ENCODE measurements around the gene NR3C2. TPM values are rescaled to one million over a fixed set of nuclear protein-coding genes. Genes with fewer than 3 reads are reported as not detected.

Gene NR3C2
- total RNA-seq, 1 experiment from 2014 or later = 0.26 TPM

DNA sequence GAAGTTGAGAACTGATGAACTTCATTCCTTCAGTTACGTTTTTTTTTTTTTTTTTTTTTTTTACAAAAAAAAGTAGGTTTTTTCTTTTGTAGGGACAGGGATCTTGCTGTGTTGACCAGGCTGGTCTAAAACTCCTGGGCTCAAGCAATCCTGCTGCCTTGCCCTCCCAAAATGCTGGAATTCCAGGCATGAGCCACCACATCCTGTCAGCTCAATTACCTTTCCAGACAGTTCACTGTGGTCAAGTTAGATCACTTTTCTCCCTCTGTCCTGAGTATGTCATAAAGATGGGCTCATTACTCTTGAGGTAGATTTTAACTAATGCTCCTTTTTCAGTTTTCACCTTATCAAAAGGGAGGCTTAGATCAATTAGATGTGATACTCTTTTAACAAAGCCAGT, 10.8 kb upstream of the NR3C2 start:
- ChIA-PET CTCF (no interaction called here), POLR2A (no interaction called here)
- no peak for DNase-seq (ENCODE audit: low read depth, low spot score)
- no TSS peak for BruUV-seq (replicated peaks)
- in situ Hi-C loops (cut with HindIII; ENCODE audit: low pct_unique_long_range_greater_than_20kb, low sequenced_read_pairs) = no loop called here
- Histone ChIP-seq H3K27ac (ENCODE audit: low read length) (no peak overlapping the region), H3K9me3 (ENCODE audit: control insufficient read depth, insufficient read depth, low read depth, low read length) (no peaks in the 10 kb centered on the region), H3K4me1 (ENCODE audit: control insufficient read depth, insufficient read depth, low read length) (no peaks in the 10 kb centered on the region), H3K36me3 (ENCODE audit: control insufficient read depth, insufficient read depth, low read length) (no peaks in the 10 kb centered on the region), H3K4me3 (ENCODE audit: low read depth in 2 of 2, low read length in 2 of 2) (no peak overlapping the region), H3K27me3 (ENCODE audit: control insufficient read depth, insufficient read depth, low read length) (no peaks in the 10 kb centered on the region; the same call in 1 of the 2 replicates)
- intact Hi-C loops (cut with micrococcal nuclease; ENCODE audit: unreplicated experiment) = no loop called here
- no peak for ATAC-seq
- TF ChIP-seq POLR2AphosphoS5 (IDR thresholded peaks at IDR 0.05; ENCODE audit: low read depth, low read length) (no peak), TCF7L2 (IDR thresholded peaks at IDR 0.05; ENCODE audit: low read depth, low read length) (no peak), SIN3A (IDR thresholded peaks at IDR 0.05; ENCODE audit: borderline replicate concordance, insufficient read depth, low read depth, low read length) (no peak)
- TF ChIP-seq, protein P1, sequence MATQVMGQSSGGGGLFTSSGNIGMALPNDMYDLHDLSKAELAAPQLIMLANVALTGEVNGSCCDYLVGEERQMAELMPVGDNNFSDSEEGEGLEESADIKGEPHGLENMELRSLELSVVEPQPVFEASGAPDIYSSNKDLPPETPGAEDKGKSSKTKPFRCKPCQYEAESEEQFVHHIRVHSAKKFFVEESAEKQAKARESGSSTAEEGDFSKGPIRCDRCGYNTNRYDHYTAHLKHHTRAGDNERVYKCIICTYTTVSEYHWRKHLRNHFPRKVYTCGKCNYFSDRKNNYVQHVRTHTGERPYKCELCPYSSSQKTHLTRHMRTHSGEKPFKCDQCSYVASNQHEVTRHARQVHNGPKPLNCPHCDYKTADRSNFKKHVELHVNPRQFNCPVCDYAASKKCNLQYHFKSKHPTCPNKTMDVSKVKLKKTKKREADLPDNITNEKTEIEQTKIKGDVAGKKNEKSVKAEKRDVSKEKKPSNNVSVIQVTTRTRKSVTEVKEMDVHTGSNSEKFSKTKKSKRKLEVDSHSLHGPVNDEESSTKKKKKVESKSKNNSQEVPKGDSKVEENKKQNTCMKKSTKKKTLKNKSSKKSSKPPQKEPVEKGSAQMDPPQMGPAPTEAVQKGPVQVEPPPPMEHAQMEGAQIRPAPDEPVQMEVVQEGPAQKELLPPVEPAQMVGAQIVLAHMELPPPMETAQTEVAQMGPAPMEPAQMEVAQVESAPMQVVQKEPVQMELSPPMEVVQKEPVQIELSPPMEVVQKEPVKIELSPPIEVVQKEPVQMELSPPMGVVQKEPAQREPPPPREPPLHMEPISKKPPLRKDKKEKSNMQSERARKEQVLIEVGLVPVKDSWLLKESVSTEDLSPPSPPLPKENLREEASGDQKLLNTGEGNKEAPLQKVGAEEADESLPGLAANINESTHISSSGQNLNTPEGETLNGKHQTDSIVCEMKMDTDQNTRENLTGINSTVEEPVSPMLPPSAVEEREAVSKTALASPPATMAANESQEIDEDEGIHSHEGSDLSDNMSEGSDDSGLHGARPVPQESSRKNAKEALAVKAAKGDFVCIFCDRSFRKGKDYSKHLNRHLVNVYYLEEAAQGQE (IDR thresholded peaks at IDR 0.05; ENCODE audit: insufficient read depth in 1 of 2, low read depth in 2 of 2, low read length in 1 of 2) = no peak

DNA sequence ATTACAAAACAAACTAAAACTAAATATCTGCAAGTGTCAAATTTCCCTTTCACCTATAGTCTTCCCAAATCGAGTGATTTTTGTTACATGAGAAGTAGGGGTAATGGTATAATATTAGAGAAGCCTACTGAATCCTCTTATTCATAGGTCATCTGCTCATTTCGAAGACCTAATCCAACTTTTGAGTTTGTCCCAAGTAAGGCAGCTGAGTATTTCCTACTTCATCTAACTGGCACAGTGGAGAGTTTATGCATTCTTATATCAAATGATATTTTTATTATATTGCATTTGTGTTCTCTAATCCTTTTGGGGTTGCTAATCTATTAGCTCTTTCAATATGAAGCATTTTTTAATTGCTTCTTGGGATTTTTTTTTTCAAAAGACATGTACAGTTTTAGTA, 7.7 kb upstream of the NR3C2 start:
- Histone ChIP-seq H3K27ac (ENCODE audit: low read length) (no peak overlapping the region), H3K36me3 (ENCODE audit: control insufficient read depth, insufficient read depth, low read length) (no peaks in the 10 kb centered on the region; the same call in 1 of the 2 replicates), H3K27me3 (ENCODE audit: control insufficient read depth, insufficient read depth, low read length) (peaks cover 6% of the 10 kb centered on the region), H3K4me1 (ENCODE audit: control insufficient read depth, insufficient read depth, low read length) (no peaks in the 10 kb centered on the region), H3K4me3 (ENCODE audit: low read depth in 2 of 2, low read length in 2 of 2) (no peak overlapping the region), H3K9me3 (ENCODE audit: control insufficient read depth, insufficient read depth, low read depth, low read length) (no peaks in the 10 kb centered on the region)
- in situ Hi-C loops (cut with HindIII; ENCODE audit: low pct_unique_long_range_greater_than_20kb, low sequenced_read_pairs) = no loop called here
- ChIA-PET CTCF (no interaction called here), POLR2A (no interaction called here)
- ATAC-seq = no peak
- no TSS peak for BruUV-seq (replicated peaks)
- no peak for TF ChIP-seq TCF7L2 (IDR thresholded peaks at IDR 0.05; ENCODE audit: low read depth, low read length)
- no peak for DNase-seq (ENCODE audit: low read depth, low spot score)
- intact Hi-C loops (cut with micrococcal nuclease; ENCODE audit: unreplicated experiment) = no loop called here

DNA sequence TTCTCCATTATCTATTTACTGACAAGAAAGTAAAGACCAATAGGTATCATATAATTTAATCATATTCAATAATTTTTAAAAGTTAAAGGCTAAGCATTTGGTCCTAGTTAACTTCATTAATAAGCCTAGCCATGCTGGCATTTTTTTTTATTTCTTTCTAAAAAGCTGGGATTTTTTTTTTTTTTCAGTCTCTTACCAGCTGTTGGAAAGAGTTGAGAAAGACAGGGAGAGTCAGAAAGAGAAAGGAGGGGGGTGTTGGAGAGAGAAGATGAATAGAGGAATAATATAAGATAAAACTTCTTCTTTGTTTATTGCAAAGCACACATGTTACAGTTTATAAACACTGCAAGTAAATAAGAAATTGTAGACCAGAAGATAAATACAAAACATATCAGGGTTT, 5.9 kb upstream of the NR3C2 start:
- POLR2A ChIA-PET = interaction anchor here (0.6 kb wide), 1 partner anchor 10 kb away, joined by 5 read pairs; no protein-coding TSS in a partner anchor

DNA sequence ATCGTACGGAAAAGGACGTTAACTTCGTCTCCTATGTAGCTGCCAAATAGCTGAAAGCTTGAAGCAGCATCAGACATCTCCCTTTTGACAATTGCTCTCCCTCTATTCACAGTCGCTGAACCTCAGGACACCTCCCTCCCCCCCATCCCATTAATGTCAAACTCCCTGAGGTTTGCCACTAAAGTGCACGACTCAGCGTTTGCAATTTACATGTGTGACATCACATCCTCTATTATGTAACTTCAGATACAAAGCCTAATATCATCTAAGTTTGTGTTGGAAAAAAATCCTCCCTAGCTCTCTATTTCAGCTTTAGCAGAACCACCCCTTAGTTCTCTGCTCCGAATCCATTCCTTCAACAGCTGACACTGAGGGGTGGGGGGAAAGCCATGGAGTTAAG, 5.5 kb upstream of the NR3C2 start:
- CTCF ChIA-PET = no interaction called here
- no peak for DNase-seq (ENCODE audit: low read depth, low spot score)
- Histone ChIP-seq H3K9me3 (ENCODE audit: control insufficient read depth, insufficient read depth, low read depth, low read length) (no peaks in the 10 kb centered on the region), H3K36me3 (ENCODE audit: control insufficient read depth, insufficient read depth, low read length) (no peaks in the 10 kb centered on the region; the same call in 1 of the 2 replicates), H3K4me3 (ENCODE audit: low read depth in 2 of 2, low read length in 2 of 2) (no peak overlapping the region), H3K27me3 (ENCODE audit: control insufficient read depth, insufficient read depth, low read length) (peaks cover 6% of the 10 kb centered on the region), H3K27ac (ENCODE audit: low read length) (no peak overlapping the region), H3K4me1 (ENCODE audit: control insufficient read depth, insufficient read depth, low read length) (no peaks in the 10 kb centered on the region)
- in situ Hi-C loops (cut with HindIII; ENCODE audit: low pct_unique_long_range_greater_than_20kb, low sequenced_read_pairs) (no loop called here), intact Hi-C loops (cut with micrococcal nuclease; ENCODE audit: unreplicated experiment) (no loop called here)
- BruUV-seq (replicated peaks) = no TSS peak
- ATAC-seq = no peak
- POLR2A ChIA-PET = interaction anchor here (0.6 kb wide), 1 partner anchor 10 kb away, joined by 5 read pairs; no protein-coding TSS in a partner anchor
- TF ChIP-seq SIN3A (IDR thresholded peaks at IDR 0.05; ENCODE audit: borderline replicate concordance, insufficient read depth, low read depth, low read length) (no peak), TCF7L2 (IDR thresholded peaks at IDR 0.05; ENCODE audit: low read depth, low read length) (no peak), POLR2AphosphoS5 (IDR thresholded peaks at IDR 0.05; ENCODE audit: low read depth, low read length) (no peak)
- TF ChIP-seq, protein P1 (IDR thresholded peaks at IDR 0.05; ENCODE audit: insufficient read depth in 1 of 2, low read depth in 2 of 2, low read length in 1 of 2) = no peak
- TF ChIP-seq, protein P2, sequence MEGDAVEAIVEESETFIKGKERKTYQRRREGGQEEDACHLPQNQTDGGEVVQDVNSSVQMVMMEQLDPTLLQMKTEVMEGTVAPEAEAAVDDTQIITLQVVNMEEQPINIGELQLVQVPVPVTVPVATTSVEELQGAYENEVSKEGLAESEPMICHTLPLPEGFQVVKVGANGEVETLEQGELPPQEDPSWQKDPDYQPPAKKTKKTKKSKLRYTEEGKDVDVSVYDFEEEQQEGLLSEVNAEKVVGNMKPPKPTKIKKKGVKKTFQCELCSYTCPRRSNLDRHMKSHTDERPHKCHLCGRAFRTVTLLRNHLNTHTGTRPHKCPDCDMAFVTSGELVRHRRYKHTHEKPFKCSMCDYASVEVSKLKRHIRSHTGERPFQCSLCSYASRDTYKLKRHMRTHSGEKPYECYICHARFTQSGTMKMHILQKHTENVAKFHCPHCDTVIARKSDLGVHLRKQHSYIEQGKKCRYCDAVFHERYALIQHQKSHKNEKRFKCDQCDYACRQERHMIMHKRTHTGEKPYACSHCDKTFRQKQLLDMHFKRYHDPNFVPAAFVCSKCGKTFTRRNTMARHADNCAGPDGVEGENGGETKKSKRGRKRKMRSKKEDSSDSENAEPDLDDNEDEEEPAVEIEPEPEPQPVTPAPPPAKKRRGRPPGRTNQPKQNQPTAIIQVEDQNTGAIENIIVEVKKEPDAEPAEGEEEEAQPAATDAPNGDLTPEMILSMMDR (IDR thresholded peaks at IDR 0.05) = no peak

More for the DNA sequence above, 5.9 kb upstream of the NR3C2 start:
- CTCF ChIA-PET = no interaction called here
- intact Hi-C loops (cut with micrococcal nuclease; ENCODE audit: unreplicated experiment) = no loop called here
- in situ Hi-C loops (cut with HindIII; ENCODE audit: low pct_unique_long_range_greater_than_20kb, low sequenced_read_pairs) = no loop called here
- ATAC-seq (no peak), DNase-seq (ENCODE audit: low read depth, low spot score) (no peak)
- no peak for TF ChIP-seq POLR2AphosphoS5 (IDR thresholded peaks at IDR 0.05; ENCODE audit: low read depth, low read length)
- no peaks in the 10 kb centered on the region; the same call in 1 of the 2 replicates for H3K36me3 ChIP-seq (ENCODE audit: control insufficient read depth, insufficient read depth, low read length)
- no peaks in the 10 kb centered on the region for H3K9me3 ChIP-seq (ENCODE audit: control insufficient read depth, insufficient read depth, low read depth, low read length)
- H3K4me3 ChIP-seq (ENCODE audit: low read depth in 2 of 2, low read length in 2 of 2) = no peak overlapping the region
- no peak overlapping the region for H3K27ac ChIP-seq (ENCODE audit: low read length)
- no TSS peak for BruUV-seq (replicated peaks)
- peaks cover 6% of the 10 kb centered on the region for H3K27me3 ChIP-seq (ENCODE audit: control insufficient read depth, insufficient read depth, low read length)
- H3K4me1 ChIP-seq (ENCODE audit: control insufficient read depth, insufficient read depth, low read length) = no peaks in the 10 kb centered on the region

Measured in Panc1 (cell line).